Breast epithelium (tissue), 3 donors: ENCODE results near the gene CEP128.

Experiments used
- POLR2A ChIP-seq: fragments of 450-650 bp; IDR thresholded peaks from one replicate; pipeline ENCODE4 v1.6.1; 2016; ENCODE audit warnings: antibody characterized with exemption, mild to moderate bottlenecking, moderate library complexity
- TF ChIP-seq, protein P1 (sequence below), 3 donors: fragments of 450-650 bp; IDR thresholded peaks; one replicate each; pipeline ENCODE4 v1.5.1; 2016 to 2017; ENCODE audit warnings: antibody characterized with exemption in 3 of 3, mild to moderate bottlenecking in 3 of 3, moderate library complexity in 3 of 3

DNA sequence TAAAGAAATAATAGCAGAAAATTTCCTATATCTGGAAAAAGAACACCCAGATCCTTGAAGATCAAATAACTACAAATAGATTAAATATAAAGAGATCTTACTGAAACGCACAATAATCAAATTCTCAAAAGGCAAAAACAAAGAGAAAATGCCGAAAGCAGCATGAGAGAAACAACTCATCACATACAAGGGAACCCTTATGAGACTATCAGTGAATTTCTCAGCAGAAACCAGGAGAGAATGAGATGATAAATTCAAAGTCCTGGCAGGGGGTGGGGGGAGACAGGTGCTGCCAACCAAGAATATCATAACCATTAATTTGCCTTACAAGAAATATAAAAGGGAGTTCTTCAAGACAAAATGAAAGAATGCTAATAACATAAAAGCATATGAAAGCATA lies 73.7 kb downstream of the CEP128 start:
- TF ChIP-seq, protein P1, sequence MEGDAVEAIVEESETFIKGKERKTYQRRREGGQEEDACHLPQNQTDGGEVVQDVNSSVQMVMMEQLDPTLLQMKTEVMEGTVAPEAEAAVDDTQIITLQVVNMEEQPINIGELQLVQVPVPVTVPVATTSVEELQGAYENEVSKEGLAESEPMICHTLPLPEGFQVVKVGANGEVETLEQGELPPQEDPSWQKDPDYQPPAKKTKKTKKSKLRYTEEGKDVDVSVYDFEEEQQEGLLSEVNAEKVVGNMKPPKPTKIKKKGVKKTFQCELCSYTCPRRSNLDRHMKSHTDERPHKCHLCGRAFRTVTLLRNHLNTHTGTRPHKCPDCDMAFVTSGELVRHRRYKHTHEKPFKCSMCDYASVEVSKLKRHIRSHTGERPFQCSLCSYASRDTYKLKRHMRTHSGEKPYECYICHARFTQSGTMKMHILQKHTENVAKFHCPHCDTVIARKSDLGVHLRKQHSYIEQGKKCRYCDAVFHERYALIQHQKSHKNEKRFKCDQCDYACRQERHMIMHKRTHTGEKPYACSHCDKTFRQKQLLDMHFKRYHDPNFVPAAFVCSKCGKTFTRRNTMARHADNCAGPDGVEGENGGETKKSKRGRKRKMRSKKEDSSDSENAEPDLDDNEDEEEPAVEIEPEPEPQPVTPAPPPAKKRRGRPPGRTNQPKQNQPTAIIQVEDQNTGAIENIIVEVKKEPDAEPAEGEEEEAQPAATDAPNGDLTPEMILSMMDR (IDR thresholded peaks at IDR 0.05), result no peak
- TF ChIP-seq POLR2A, result no peak
